RPMI7951 (cell line): ENCODE measurements around the gene OR52N4. TPM values are rescaled to one million over a fixed set of nuclear protein-coding genes. Genes with fewer than 3 reads are reported as not detected.

Experiments used
- total RNA-seq: library from RNA; depleted of rRNA; stranded (reverse); fragments of >200 nt; shearing (Covaris generic); gene quantifications from 2 replicates; pipeline ENCODE4 v1.2.3, GENCODE V29; 2014; rRNA removed

OR52N4 gene
- total RNA-seq, 1 experiment from 2014 or later = not detected

Other genes with a start within 250 kb of the OR52N4 start
- not detected in 2 replicates for gene UBQLN3, start 244.3 kb upstream of the OR52N4 start, total RNA-seq
- not detected in 2 replicates for gene UBQLNL, start 237.5 kb upstream of the OR52N4 start, total RNA-seq
- gene OR52H1, start 205.7 kb upstream of the OR52N4 start, total RNA-seq = not detected in 2 replicates
- gene OR52B6, start 173.4 kb upstream of the OR52N4 start, total RNA-seq = not detected in 2 replicates
- gene TRIM6, start 157.6 kb upstream of the OR52N4 start, total RNA-seq = 2.3 and 3.1 TPM in 2 replicates
- gene TRIM34, start 129.2 kb upstream of the OR52N4 start, total RNA-seq = 6.4 and 7.1 TPM in 2 replicates
- gene TRIM5, start 69.2 kb upstream of the OR52N4 start, total RNA-seq = 14.8 and 17.8 TPM in 2 replicates
- gene TRIM22, start 64.5 kb upstream of the OR52N4 start, total RNA-seq = 5.5 and 10.1 TPM in 2 replicates
- not detected in 2 replicates for gene OR56B1, start 17.8 kb upstream of the OR52N4 start, total RNA-seq
- gene OR52N5, start 29.1 kb downstream of the OR52N4 start, total RNA-seq = not detected in 2 replicates
- gene OR52N1, start 37.0 kb downstream of the OR52N4 start, total RNA-seq = not detected in 2 replicates
- gene OR52N2, start 54.7 kb downstream of the OR52N4 start, total RNA-seq = not detected in 2 replicates
- gene OR52E6, start 87.7 kb downstream of the OR52N4 start, total RNA-seq = not detected in 2 replicates
- not detected in 2 replicates for gene OR52E8, start 103.4 kb downstream of the OR52N4 start, total RNA-seq
- not detected in 2 replicates for gene OR52E4, start 126.4 kb downstream of the OR52N4 start, total RNA-seq
- not detected in 2 replicates for gene OR52E5, start 139.0 kb downstream of the OR52N4 start, total RNA-seq
- gene OR56A3, start 188.0 kb downstream of the OR52N4 start, total RNA-seq = not detected in 2 replicates
- gene OR56A5, start 214.3 kb downstream of the OR52N4 start, total RNA-seq = not detected in 2 replicates
- not detected in 2 replicates for gene OR52L1, start 232.7 kb downstream of the OR52N4 start, total RNA-seq